ENCODE measurements around the gene FTO.

- TF ChIP-seq CTCF (IDR thresholded peaks at IDR 0.05) (no peak), POLR2A (IDR thresholded peaks at IDR 0.05) (no peak)
Observed at GRCh38 chr16:54106057-54106456, 402.1 kb downstream of the FTO start.
